ENCODE measurements around the gene EID2B.

The EID2B gene, protein sequence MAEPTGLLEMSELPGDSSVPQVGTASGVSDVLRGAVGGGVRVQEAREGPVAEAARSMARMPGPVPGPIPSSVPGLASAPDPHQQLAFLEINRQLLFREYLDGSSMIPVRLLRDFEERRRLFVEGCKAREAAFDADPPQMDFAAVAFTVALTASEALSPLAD
- 0.15 to 2.9 (median 1.0) reads per million in 17 experiments for total RNA-seq

DNA sequence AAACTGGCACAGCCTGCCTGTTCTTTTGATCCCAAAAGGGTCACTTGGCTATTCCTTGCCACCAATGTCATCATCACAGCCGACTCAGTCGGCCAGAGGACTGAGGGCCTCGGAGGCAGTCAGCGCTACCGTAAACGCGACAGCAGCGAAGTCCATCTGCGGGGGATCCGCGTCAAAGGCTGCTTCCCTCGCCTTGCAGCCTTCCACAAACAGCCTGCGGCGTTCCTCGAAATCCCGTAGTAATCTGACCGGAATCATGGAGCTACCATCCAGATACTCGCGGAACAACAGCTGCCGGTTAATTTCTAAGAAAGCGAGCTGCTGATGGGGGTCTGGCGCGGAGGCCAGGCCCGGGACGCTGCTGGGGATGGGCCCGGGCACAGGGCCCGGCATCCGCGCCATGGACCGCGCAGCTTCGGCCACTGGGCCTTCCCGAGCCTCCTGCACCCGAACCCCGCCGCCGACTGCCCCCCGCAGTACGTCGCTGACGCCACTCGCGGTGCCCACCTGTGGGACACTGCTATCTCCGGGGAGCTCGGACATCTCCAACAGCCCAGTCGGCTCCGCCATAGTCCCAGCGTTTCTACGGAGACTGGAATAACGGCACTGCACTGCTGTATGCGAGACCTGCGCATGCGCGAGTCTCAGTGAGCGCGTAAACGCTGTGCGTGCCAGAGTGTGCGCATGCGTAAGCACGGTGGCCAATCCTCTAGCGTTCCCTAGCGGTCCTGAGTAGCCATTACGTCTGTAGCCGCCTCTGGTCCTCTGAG lies at the start of gene EID2B:
Gene EID2B (minus strand): TSS at position 620 of the 770 bp plus-strand sequence. CDS start 50 bp downstream, at position 570.
- DNase-seq = peak; percentile 98 to 100 (median 99)

DNA sequence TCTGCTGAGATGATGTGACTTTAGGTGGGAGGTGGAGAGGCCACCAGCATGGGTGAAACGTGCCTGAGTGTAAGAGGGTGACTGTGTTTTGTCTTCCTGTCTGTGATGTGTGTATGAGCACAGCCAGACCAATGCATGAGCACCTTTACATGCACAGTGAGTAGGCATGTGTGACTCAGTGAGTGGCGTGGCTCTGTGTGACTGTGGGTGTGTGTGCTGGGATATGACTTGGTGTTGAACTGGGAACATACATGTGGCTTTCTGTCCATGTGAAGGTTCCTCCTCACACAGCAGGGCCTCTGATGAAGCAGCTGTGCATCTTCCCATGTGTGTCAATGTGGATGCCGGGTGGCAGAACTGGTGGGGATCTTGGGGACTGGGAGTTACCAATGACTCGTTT lies 49.8 kb upstream of the EID2B start:
- DNase-seq = no peak

DNA sequence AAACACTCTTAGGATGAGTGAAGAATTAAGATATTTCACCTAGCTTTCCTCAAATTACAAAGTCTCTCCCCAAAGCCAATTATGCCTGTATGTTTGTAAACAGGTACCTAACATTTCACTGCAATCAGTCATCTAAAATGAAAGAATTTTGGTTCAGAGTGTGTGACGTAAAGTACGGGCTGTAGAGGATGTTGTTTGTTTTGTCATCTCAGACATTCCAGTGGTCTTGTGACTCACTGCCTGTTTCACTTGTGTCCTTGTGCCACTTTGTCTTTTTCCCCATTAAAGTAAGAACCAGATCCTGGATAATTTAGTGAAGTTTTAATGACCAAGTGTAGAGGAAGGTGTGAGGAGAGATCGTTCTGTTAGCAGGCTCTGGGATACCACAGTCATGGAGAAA lies 36.0 kb upstream of the EID2B start:
- DNase-seq = no peak

DNA sequence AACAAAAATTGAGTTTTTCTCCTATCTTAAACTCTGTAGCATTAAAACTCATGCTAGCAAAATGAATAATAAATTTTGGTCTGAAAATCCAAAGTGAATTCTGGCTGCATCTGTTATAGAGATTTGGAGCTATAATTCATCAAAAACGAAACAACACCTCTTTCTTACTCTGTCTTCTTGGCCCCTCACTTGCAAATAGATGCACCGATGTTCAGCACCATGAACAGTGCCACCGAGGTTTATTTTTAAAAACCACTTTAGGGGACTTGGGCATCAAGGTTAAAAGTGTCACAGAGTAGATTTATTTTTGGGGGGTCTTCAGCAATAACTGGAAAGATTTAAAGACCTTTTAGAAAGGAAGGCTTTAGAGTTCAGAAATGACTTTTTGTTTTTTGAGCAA lies 33.4 kb upstream of the EID2B start:
- no peak for DNase-seq

DNA sequence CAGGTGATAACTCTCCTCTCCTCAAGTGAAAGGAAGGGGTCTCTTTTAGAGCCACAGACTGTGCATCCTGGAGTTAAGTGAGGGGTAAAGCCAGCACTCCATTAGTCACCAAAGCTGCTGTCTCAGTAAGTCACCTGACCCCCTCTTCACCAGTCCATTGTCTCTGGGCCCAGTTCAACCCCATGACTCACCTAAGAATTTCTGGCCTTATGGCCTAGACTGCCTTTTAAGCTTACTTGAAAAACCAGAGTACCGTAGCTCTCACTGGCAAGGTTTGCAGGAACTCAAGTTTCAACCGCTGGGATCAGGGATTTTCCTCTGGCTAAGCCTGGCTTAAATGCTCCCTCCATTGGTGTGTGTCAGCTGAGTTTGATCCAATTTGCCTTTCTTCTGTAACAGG lies 30.8 kb upstream of the EID2B start:
- DNase-seq = no peak

DNA sequence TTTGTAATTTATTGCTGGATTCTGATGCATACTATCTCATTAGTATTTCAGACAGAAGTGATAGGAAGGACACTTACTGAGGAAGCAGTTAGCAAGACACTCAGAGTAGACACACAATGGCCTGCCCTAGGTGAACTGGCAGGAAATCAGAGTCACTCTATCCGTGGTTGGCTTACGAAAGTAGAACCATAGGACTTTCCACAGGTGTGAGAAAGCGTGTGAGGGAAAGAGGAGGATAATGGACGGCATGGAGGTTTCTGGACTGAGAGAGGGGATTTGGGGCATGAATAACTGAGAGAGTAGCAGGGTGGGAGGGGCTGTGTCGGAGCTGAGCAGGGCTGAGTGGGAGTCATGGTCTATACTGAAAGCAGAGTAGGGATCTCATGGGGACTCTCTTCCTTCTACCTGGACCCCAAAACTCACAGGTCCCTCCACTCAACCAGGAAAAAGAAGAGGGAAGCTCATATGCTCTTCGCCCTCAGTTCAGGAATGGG lies 26.0 kb upstream of the EID2B start:
- DNase-seq = no peak

DNA sequence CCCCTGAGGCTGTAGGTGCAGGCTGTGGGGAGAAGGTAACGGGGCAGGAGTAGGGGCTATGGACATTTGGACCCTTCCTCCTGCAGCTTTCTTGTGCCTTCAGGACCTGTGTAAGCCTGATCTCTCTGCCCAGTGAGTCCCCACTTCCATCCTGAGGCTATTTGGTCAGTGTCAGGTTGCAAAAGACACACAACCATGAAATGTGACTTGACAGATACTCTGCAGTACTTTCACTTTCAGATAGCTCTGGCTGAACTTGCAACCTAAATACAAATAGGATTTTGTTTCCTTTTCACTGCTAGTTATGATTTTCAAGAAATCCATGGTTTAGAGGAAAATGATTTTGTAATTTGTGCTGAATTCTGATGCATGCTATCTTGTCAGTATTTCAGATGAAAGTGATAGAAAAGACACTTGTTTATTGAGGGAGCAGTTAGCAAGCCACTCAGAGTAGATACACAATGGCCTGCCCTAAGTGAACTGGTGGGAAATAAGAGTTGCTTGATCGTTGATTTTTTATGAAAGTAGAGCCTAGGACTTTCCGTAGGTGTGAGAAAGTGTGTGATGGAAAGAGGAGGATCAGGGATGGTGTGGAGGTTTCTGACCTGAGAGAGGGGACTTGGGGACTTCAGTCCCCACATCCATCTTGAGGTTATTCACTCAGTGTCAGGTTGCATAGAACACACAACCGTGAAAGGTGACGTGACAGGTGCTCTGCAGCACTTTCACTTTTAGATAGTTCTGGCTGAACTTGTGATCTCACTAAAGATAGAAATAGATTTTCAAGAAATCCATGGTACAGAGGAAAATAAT lies 25.4 kb upstream of the EID2B start:
- peak in 3 of 4 experiments; percentile 12 to 31 (median 16) for DNase-seq

DNA sequence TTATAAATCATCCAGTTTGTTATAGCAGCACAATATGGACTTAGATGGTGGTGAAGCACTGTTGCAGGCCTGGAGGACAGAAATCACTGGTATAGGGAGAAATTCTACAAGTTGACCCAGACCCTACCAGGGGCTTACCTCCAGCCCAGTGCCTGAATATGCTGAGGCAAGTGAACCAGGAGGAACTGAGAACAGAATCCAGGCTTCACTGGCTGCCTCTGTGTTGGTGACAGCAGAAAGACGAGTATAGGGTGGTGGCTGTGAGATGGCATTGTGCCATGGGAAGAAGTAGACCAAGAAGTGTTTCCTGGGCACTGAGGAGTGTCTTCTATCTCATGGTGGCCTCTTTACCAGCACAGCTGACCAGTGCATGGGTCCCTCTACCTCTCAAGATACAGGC lies 23.2 kb upstream of the EID2B start:
- peak in 1 of 4 experiments; percentile 15 for DNase-seq

DNA sequence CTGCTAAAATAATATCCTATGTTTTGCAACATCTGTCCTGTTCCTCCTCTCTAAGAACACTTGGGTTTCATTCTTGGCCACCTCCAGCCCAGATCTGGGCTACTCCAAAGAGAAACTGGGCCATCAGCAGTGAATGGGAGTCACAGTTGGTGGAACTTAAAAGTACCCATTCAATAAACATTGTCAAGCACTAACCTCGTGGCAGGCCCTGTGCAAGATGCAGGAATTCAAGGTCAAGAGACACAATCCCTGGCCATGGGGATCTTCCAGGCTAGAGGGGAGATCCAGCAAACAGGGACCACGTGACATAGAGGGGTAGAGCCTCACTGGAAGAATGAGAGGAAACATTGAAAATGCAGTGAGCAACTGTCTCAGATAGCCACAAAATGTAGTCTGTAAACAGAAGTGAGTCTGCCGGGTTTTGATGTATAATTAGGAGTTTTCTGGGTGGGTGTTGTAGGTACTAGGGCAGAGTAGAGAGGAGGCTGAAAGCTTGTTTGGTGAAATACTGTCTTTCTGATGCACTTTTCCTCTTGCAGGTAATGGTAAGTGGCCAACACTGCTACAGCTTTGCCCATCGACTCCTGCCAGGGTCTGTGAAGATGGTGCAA lies 22.2 kb upstream of the EID2B start:
- no peak for DNase-seq

DNA sequence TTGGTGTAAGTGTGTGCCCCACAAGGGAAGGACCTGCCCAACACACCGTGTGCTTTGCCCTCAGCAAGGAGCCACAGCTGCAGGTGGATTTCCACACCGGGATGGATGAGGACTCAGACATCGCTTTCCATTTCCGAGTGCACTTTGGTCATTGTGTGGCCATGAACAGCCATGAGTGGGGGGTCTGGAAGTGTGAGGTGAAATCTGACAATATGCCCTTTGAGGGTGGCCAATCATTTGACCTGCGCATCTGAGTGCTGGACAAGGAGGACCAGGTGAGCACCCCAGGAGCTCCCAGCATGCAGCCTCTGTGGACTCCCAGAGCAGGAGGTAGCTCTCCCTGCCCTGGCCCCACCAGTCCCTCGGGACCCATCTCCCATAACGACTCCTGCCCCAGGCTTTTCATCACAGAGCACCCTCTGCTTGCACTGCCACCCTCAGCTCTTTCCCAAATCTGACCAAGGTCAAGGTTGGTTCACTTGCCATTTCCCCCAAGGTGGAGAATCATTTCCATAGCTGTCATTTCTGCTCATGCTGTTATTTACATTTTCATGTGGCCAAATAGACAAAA lies 20.5 kb upstream of the EID2B start:
- DNase-seq = no peak

DNA sequence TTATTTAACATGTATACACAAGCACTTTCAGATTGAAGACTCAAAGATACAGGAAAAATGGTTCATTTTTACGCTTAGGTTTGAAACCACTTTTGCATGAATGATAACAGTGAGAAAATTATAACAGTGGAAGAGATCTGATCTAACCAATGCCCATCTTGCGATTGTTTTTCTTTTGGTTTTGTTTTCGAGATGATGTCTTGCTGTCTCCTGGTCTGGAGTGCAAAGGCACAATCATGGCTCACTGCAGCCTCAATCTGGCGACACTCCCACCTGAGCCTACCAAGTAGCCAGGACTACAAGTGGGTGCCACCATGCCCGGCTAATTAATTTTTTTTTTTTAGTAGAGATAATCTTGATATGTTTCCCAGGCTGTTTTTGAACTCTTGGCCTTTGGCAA lies 17.5 kb upstream of the EID2B start:
- DNase-seq = no peak

DNA sequence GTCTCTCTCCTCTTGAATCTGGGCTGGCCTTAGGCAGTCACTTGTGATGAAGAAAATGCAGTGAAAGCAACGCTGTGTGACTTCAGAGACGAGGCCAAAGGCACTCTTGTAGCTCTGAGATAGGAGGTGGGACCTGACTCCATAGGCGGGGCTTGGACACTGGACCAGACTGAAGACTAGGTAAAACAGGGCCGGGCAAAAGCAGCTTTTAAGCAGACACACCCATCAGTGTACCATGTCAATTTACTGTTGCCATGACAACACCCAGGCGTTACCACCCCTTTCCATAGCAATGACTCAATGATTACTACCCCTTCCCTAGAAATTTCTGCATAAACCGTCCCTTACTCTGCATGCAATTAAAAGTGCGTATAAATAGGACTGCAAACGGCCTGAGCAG lies 13.9 kb upstream of the EID2B start:
- no peak for DNase-seq

DNA sequence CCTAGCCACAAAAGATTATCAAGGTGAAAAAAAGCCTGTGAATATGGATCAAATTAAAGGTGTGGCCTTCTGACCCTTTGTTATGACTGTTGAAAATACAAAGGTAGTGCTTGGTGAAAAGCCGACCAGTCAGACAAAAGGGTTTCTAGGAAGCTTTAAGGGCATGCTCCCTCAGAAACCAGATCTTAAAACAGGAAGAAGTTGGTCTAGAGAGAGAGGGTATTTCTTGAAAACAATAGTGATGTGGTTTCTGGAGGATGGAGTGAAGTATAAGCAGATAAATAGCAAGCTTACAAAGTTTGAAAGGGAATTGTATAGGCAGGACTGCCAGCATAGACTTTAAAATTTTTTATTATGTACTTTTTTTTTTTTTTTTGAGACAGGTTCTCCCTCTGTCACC lies 12.3 kb upstream of the EID2B start:
- no peak for DNase-seq

DNA sequence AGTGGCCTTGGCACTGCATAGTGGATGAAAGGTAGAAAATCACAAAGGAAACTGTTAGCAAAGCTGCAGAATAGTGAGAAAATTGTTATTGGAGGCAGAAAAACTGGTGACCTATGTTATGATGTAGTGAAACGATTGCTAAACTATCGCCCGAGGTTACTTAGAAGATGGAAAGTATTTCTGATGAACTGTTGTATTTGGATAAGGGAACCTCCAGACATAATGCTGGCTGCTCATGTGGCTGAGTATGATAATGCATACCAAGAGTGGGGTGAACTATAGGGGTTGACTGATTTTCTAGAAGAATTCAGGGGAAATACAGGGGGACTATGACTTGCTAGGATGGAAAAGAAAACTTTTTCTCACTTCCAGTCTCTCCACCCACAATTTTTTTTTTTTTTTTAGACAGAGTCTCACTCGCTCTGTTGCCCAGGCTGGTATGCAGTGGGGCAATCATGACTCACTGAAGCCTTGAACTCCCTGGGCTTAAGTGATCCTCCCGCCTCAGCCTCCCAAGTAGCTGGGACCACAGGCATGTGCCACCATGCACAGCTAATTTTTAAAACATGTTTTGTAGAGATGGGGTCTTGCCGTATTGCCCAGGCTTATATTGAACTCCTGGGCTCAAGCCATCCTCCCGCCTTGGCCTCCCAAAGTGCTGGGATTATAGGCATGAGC lies 11.7 kb upstream of the EID2B start:
- DNase-seq = no peak

DNA sequence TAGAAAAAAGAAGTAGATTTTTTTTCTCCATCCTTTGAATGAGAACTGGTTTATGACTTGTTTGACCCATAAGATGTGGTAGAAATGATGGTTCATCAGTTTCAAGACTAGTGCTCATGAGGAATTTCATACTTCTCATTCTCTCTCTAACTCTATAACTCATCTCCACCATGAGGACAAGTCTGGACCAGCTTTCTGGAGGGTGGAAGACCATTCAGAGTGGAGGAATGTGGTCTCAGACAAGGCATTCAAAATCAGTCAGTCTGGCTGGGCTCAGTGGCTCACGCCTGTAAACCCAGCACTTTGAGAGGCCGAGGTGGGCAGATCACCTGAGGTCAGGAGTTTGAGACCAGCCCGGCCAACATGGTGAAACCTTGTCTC lies 10.8 kb upstream of the EID2B start:
- no peak for DNase-seq

DNA sequence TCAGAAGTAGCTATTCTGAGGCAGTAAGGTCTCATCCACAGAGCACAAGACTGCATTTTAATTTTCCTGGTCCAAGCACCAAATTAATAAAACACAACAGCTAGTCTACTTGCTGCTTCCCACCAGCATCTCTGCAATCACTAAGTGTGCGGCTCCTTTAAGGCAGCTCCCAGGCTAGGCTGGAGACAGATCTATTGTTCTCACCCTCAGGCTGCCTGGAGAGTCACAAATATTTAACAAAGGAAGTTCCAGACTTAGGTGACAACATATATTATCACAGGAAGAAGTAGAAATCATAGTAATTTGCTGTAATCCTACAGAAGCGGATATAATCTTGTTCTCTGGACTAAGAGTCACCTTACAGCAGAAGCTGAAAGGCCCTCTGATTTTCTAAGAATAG lies 9.6 kb upstream of the EID2B start:
- no peak for DNase-seq

DNA sequence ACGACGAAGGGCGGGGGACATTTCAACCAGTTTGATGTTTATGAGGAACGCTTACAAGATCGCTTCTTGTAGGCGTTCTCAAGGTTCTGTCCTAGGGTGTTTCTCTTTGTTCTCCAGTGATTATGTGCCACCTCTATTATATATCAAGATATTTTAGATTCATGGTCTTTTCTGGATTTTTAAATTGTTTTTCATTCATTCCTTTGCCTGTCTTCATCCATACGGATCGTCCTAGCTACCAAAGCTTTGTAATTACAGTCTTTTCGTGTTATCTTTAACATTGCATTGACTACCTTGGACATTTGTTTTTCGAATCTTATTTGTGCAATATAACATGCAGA lies 7.7 kb upstream of the EID2B start:
- DNase-seq = no peak

DNA sequence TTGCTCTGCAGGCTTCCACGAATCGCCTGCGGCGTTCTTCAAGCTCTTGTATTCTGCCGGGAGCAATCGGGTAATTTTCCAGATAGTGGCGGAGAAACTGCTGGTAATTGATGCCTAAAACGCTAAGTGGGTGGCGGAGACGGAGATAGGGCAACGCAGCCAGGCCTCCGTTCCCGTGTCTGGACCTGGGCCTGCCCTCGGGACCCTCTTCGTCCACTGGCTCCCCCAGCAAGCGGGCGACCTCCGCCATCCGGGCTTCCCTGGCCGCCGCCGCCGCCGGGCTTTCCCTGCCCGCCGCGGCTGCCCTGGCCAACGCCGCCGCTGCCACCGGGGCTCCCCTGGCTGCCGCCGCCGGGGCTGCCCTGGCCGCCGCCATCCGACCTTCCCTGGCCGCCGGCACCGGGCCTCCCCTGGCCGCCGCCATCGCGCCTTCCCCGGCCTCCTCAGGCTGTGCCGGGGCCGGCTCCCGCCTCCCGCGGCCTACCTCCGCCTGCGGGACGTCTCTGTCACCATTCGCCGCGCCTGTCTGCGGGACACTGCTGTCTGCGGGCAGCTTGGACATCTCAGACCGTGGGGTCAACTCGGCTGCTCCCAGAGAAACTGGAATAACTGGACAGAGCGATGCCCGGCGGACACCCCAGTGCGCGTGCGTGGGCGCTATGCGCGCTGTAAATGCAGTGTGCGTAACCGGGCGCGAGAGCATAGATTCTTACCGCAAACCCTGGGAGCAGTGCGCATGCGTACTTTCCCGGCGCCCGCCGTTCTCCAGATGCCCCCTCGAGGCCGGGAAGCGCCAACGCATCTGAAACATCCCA lies 7.1 kb upstream of the EID2B start, which contains the start of gene EID2:
Gene EID2 (minus strand): TSS at position 644 of the 815 bp plus-strand sequence. CDS start 82 bp downstream, at position 562.
- peak; percentile 98 to 99 (median 98) for DNase-seq

DNA sequence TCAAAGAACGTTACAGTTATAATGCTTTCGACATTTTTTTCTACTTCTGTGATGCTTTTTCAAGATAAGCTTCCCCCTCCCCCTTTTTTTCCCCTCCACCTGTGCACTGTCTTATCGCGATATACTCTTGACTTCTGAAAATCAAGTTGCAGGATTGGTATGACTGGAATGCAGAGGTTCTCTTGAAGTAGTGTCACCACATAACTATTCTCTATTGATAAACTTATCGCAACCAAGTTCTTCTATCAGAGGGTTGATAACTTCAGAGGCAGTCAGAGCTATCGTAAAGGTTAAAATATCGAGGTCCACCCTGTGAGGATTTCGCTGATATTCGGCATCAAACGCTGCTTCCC lies 6.5 kb upstream of the EID2B start:
- DNase-seq = no peak

DNA sequence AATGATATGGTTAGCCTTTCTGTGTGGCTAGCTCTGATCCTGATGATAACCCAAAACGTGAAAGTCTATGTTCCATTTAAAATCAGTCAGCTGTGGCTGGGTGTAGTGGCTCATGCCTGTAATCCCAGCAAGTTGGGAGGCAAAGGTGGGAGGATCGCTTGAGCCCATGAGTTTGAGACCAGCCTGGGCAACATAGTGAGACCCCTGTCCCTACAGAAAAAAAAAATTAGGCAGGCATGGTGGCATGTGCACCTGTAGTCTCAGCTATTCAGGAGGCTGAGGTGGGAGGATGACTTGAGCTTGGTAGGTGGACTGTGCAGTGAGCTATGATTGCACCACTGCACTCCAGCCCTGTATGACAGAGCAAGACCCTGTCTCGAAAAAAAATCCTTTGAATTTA lies 1.1 kb upstream of the EID2B start:
- DNase-seq = no peak

DNA sequence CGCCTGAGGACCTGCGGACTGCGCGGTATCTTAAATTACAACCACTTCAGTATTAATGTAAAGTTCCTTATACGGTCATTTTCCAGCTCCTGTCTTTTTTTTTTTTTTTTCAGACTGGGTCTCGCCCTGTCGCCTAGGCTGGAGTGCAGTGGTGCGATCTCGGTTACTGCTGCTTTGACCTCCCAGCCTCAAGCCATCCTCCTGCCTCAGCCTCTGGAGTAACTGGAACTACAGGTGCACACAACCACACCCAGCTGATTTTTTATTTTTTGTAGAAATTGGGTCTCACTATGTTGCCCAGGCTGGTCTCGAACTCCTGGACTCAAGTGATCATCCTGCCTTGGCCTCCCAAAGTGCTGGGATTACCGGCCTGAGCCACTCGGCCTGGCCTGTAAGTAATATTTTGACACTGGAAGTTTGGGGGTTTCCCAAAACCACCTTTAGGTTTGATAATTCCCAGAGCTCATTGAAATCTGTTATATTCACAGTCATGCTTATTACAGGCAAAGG lies 406 bp upstream of the EID2B start:
- no peak for DNase-seq

Measured in suppressor macrophage (primary cell).